ENCODE measurements around the gene BLCAP. TPM values are rescaled to one million over a fixed set of nuclear protein-coding genes. Genes with fewer than 3 reads are reported as not detected.
A peak's percentile ranks its signal among the peaks of the same experiment; 100 is the strongest.

Gene BLCAP
- total RNA-seq, 1 experiment from 2014 or later = 90.4 TPM

- Mint-ChIP-seq H3K9me3 (ENCODE audit: low read depth, unreplicated experiment) (no peaks in the 10 kb centered on the region), H3K36me3 (ENCODE audit: insufficient read depth, unreplicated experiment) (no peaks in the 10 kb centered on the region), H3K27me3 (ENCODE audit: unreplicated experiment) (peaks cover 14% of the 10 kb centered on the region), H3K4me3 (ENCODE audit: low read depth, unreplicated experiment) (no peak overlapping the region), H3K4me1 (ENCODE audit: low read depth, unreplicated experiment) (peaks cover 37% of the 10 kb centered on the region), H3K27ac (ENCODE audit: unreplicated experiment) (no peak overlapping the region)
- no TSS peak for BruUV-seq (replicated peaks)
- intact Hi-C loops (cut with micrococcal nuclease; ENCODE audit: unreplicated experiment) = no loop called here
- CTCF ChIA-PET = no interaction called here
- no peak for DNase-seq
- no peak for TF ChIP-seq CTCF (IDR thresholded peaks at IDR 0.05; ENCODE audit: unreplicated experiment)
Observed at GRCh38 chr20:37540001-37540400, 12.3 kb upstream of the BLCAP start.

GRCh38 chr20:37539424-37539823 lies 11.7 kb upstream of the BLCAP start:
- no peak overlapping the region for H3K27ac Mint-ChIP-seq (ENCODE audit: unreplicated experiment)
- no peaks in the 10 kb centered on the region for H3K9me3 Mint-ChIP-seq (ENCODE audit: low read depth, unreplicated experiment)
- TF ChIP-seq CTCF (IDR thresholded peaks at IDR 0.05; ENCODE audit: unreplicated experiment) = no peak
- no peaks in the 10 kb centered on the region for H3K36me3 Mint-ChIP-seq (ENCODE audit: insufficient read depth, unreplicated experiment)
- H3K4me1 Mint-ChIP-seq (ENCODE audit: low read depth, unreplicated experiment) = peaks cover 43% of the 10 kb centered on the region
- no peak overlapping the region for H3K4me3 Mint-ChIP-seq (ENCODE audit: low read depth, unreplicated experiment)
- intact Hi-C loops (cut with micrococcal nuclease; ENCODE audit: unreplicated experiment) = no loop called here
- no peak for DNase-seq
- CTCF ChIA-PET = interaction anchor here (1.1 kb wide), 1 partner anchor 9 kb away, joined by 3 read pairs; no protein-coding TSS in a partner anchor
- H3K27me3 Mint-ChIP-seq (ENCODE audit: unreplicated experiment) = peaks cover 10% of the 10 kb centered on the region
- no TSS peak for BruUV-seq (replicated peaks)

GRCh38 chr20:37538003-37538402 lies 10.3 kb upstream of the BLCAP start:
- intact Hi-C loops (cut with micrococcal nuclease; ENCODE audit: unreplicated experiment) = no loop called here
- CTCF ChIA-PET = no interaction called here

GRCh38 chr20:37537505-37537904 lies 9.8 kb upstream of the BLCAP start:
- Mint-ChIP-seq H3K9me3 (ENCODE audit: low read depth, unreplicated experiment) (no peaks in the 10 kb centered on the region), H3K4me1 (ENCODE audit: low read depth, unreplicated experiment) (peaks cover 46% of the 10 kb centered on the region), H3K27ac (ENCODE audit: unreplicated experiment) (no peak overlapping the region), H3K27me3 (ENCODE audit: unreplicated experiment) (peaks cover 13% of the 10 kb centered on the region), H3K36me3 (ENCODE audit: insufficient read depth, unreplicated experiment) (no peaks in the 10 kb centered on the region), H3K4me3 (ENCODE audit: low read depth, unreplicated experiment) (no peak overlapping the region)
- intact Hi-C loops (cut with micrococcal nuclease; ENCODE audit: unreplicated experiment) = no loop called here
- no TSS peak for BruUV-seq (replicated peaks)
- no peak for DNase-seq
- TF ChIP-seq CTCF (IDR thresholded peaks at IDR 0.05; ENCODE audit: unreplicated experiment) = no peak
- CTCF ChIA-PET = no interaction called here

More at GRCh38 chr20:37538003-37538402, 10.3 kb upstream of the BLCAP start:
- Mint-ChIP-seq H3K4me3 (ENCODE audit: low read depth, unreplicated experiment) (no peak overlapping the region), H3K9me3 (ENCODE audit: low read depth, unreplicated experiment) (no peaks in the 10 kb centered on the region), H3K4me1 (ENCODE audit: low read depth, unreplicated experiment) (peaks cover 46% of the 10 kb centered on the region), H3K27ac (ENCODE audit: unreplicated experiment) (no peak overlapping the region), H3K36me3 (ENCODE audit: insufficient read depth, unreplicated experiment) (no peaks in the 10 kb centered on the region), H3K27me3 (ENCODE audit: unreplicated experiment) (peaks cover 10% of the 10 kb centered on the region)
- BruUV-seq (replicated peaks) = no TSS peak
- no peak for TF ChIP-seq CTCF (IDR thresholded peaks at IDR 0.05; ENCODE audit: unreplicated experiment)
- DNase-seq = peak; percentile 62

Data from Calu3 (cell line).